ENCODE measurements around the gene ELOVL2.
A peak's percentile ranks its signal among the peaks of the same experiment; 100 is the strongest.

Gene ELOVL2

DNA sequence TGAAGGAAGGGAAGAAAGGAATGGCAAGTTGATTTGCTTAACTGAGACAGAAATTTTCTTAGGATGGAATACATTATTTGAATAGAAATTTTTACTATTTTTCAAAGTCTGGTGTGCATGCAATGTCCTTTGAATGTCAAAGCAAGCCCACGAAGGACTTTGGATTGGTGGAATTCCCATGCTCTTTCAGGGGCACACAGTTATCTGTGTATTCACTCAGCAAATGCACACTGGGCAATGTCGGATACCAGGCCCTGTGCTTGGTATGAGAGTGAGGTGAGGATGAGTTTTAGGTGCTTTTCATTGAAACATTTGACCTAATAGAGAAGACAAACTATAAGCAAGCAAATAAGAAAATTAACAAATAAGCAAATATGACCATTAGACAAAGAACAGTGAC is 83.9 kb downstream of the ELOVL2 start:
- no peak for FAIRE-seq
- no peak for DNase-seq (ENCODE audit: insufficient read length, low spot score)
- TF ChIP-seq, protein P1, sequence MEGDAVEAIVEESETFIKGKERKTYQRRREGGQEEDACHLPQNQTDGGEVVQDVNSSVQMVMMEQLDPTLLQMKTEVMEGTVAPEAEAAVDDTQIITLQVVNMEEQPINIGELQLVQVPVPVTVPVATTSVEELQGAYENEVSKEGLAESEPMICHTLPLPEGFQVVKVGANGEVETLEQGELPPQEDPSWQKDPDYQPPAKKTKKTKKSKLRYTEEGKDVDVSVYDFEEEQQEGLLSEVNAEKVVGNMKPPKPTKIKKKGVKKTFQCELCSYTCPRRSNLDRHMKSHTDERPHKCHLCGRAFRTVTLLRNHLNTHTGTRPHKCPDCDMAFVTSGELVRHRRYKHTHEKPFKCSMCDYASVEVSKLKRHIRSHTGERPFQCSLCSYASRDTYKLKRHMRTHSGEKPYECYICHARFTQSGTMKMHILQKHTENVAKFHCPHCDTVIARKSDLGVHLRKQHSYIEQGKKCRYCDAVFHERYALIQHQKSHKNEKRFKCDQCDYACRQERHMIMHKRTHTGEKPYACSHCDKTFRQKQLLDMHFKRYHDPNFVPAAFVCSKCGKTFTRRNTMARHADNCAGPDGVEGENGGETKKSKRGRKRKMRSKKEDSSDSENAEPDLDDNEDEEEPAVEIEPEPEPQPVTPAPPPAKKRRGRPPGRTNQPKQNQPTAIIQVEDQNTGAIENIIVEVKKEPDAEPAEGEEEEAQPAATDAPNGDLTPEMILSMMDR (IDR thresholded peaks at IDR 0.05; ENCODE audit: insufficient read depth, missing control alignments) = no peak

DNA sequence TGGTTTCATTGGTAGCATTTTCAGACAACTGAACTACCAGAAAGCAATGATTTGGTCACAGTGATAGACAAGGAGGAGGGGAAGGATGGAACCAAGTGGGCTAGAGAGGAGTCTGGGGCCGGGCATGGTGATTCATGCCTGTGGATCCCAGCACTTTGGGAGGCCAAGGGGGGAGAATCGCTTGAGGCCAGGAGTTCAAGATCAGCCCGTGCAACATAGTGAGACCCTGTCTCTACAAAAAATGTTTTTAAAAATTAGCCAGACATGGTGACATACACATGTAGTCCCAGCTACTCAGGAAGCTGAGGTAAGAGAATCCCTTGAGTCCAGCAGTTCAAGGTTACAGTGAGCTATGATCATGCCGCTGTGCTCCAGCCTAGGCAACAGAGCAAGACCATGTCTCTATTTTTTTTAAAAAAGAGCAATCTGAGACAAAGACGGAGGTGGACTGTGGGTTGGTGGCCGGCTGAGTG is 86.7 kb downstream of the ELOVL2 start:
- FAIRE-seq (no peak), DNase-seq (ENCODE audit: insufficient read length, low spot score) (no peak)
- TF ChIP-seq, protein P1 (IDR thresholded peaks at IDR 0.05; ENCODE audit: insufficient read depth, missing control alignments) = no peak

DNA sequence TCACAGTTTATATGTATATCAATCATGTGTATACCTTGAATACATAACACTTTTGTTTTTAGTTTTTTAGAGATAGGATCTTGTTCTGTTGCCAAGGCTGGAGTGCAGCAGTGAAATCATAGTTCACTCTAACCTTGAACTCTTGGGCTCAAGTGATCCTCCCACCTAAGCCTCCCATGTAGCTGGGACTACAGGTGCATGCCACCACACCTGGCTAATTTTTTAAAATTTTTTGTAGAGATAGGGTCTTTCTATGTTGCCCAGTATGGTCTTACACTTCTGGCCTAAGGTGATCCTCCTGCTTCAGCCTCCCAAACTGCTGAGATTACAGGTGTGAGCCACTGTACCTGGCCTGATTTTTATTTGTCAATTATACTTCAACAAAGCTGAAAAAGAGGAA is 87.3 kb downstream of the ELOVL2 start:
- DNase-seq (ENCODE audit: insufficient read length, low spot score) = no peak
- FAIRE-seq = no peak
- TF ChIP-seq, protein P1 (IDR thresholded peaks at IDR 0.05; ENCODE audit: insufficient read depth, missing control alignments) = no peak

DNA sequence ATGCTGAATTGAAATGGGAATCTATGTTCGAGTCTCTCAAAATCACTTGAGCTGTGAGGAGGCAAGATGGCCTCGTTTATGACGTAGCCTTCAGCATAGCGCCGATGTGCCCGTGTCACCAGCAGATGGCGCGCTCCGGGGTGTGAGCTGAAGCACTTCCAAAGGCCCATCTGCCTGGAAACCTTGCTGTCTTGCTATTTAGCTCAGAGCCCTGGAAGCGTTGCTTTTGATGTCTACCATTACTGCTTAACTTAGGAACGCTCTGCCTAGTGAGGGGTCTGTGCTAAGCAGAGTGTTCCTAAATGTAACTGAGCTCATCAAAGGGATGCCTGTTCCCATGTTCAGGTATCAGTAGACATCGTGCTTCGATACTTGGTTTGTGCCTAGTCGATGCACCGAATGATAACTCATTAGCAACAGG is 89.5 kb downstream of the ELOVL2 start:
- FAIRE-seq (peak; percentile 38), DNase-seq (ENCODE audit: insufficient read length, low spot score) (peak; percentile 28)
- TF ChIP-seq, protein P1 (IDR thresholded peaks at IDR 0.05; ENCODE audit: insufficient read depth, missing control alignments) = peak; percentile 82

DNA sequence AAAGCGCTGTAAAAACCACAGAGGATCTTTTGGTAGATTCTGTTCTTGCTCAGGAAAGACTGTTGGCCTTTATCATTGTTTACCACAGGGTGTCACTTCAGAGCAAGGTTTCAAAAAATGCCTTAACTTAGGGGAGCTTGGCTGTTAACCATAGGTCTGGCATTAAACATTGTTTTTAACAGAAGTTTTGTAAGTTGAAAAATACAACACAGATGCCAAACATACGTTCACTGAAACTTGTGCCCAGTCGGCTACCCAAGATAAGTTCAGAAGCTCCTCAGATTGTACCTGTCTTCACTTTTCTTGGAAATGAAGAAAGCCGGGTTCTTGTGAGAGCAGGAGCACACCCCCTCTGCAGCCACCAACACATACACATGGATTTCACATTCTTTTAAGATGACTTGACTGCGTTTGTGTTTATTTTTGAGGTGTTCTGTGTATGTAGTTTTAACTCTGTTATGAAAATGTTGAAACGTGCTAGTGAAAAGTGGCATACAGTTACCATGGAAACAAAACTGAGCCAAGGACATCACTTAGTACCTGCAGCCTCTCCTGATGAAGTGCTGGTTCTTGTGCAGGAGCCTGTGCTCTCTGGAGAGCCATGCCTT is 92.3 kb downstream of the ELOVL2 start:
- DNase-seq (ENCODE audit: insufficient read length, low spot score) (no peak), FAIRE-seq (peak; percentile 85)

DNA sequence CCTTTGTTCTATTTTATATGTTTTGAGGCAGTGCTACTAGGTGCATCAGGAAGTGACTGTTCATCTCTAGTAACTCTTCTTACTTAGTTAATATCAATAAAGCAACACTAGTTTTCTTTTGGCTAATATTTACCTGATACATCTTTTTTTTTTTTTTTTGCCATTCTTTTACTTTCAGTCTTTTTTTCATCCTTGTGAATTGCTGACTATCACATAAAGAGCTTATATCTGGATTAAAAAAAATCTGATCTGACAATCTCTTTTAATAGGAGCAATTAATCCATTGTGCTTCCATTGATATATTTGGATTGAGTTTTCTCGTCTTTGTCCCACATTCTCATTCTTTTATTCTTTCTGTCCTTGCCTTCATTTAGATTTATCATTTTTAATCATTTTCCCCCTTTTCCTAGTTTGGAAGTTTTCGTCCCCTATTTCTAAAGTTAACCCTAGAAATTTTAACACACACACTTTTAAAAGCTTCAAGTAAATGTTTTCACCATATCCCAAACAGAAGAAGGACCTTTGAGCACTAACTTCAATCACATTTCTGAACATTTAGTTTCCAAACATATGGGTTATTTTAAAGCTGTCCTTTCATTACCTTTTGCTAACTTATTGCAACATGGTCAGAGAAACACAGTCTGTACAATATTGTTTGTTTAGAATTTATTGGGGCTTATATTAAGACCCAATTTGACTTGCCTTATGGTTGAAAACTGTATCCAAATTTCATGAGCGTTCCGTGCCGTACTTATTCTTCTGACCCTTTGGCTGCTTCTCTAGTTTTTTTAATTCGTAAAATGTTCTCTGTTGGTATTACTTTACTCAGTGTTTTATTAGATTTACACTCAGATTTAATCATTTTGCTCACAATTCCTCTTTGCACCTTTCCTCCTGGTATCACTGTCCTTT is 94.3 kb downstream of the ELOVL2 start:
- FAIRE-seq (no peak), DNase-seq (ENCODE audit: insufficient read length, low spot score) (no peak)
- TF ChIP-seq, protein P1 (IDR thresholded peaks at IDR 0.05; ENCODE audit: insufficient read depth, missing control alignments) = no peak

More for the DNA sequence above, 92.3 kb downstream of the ELOVL2 start:
- TF ChIP-seq, protein P1 (IDR thresholded peaks at IDR 0.05; ENCODE audit: insufficient read depth, missing control alignments) = peak; percentile 56
